ENCODE measurements around the gene PAM.
A peak's percentile ranks its signal among the peaks of the same experiment; 100 is the strongest.

PAM gene

DNA sequence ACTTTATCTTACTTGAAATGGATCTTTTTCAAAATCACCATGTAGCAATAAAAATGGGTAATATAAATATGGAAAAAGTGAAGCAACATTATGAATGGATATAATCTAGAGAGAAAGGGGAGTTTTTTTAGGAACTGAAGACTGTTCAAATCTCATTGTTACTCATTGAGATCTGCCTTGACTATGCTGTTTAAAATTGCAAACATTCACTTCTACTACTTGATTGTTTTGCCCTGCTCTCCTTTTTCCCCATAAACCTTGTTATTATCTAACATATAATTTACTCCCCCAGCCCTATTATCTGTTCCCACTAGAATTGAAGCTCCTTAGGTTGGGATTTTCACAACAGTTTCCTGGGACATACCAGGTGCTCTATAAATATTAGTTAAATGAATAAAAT is 22.0 kb downstream of the PAM start:
- Histone ChIP-seq H3K27me3 (ENCODE audit: low read depth) (no peaks in the 10 kb centered on the region), H3K4me1 (no peaks in the 10 kb centered on the region; the same call in 1 of the 2 replicates), H3K4me3 (no peak overlapping the region), H3K9me3 (no peaks in the 10 kb centered on the region), H3K36me3 (replicated peaks) (no peaks in the 10 kb centered on the region)
- in situ Hi-C loops (cut with MboI; ENCODE audit: low sequenced_read_pairs), result no loop called here
- no peak for DNase-seq (ENCODE audit: low spot score in 2 of 2)

DNA sequence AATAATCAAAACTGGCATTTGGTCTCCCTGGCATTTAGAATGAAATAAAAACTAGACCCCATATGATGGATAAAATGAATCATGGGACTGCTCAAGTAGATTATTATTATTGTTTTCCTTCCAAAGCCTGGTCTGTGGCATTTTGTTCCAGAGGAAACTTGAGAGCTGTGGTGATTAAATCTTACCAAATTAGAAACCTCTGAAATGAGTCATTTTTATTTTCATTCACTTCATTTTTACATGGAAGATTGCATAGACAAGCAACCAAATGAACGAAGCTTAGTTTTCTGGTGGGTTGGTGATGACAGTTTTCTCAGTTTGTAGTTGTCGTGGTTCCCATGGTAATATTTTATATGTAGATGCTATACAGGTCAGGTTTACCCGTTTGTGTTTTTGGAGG is 23.4 kb downstream of the PAM start:
- H3K36me3 ChIP-seq (replicated peaks), result no peaks in the 10 kb centered on the region
- H3K27me3 ChIP-seq (ENCODE audit: low read depth), result no peaks in the 10 kb centered on the region
- no peaks in the 10 kb centered on the region for H3K9me3 ChIP-seq
- H3K4me1 ChIP-seq, result no peaks in the 10 kb centered on the region; the same call in 1 of the 2 replicates
- in situ Hi-C loops (cut with MboI; ENCODE audit: low sequenced_read_pairs), result no loop called here
- no peak for DNase-seq (ENCODE audit: low spot score in 2 of 2)
- no peak overlapping the region for H3K4me3 ChIP-seq

DNA sequence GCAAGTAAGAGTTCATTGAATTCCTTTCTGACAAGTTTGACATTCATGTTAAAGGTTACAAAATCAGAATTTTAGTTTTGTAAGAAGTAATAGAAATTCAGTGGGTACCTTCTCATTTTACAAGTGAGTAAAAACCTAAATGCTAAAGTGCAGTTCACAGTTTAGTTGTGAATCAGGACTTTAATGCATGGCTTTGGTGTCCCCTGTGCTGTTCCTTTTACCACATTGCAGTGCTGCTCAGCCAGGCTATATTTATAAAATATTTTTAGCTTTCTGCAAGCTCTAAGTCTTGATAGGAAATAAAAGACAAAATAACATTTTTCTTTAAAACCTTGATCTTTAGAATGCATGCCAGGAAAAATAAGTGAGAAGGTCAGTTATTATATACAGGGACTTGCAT is 26.3 kb downstream of the PAM start:
- Histone ChIP-seq H3K4me1 (no peaks in the 10 kb centered on the region; the same call in 1 of the 2 replicates), H3K27me3 (ENCODE audit: low read depth) (no peaks in the 10 kb centered on the region), H3K36me3 (replicated peaks) (no peaks in the 10 kb centered on the region), H3K4me3 (no peak overlapping the region), H3K9me3 (no peaks in the 10 kb centered on the region)
- in situ Hi-C loops (cut with MboI; ENCODE audit: low sequenced_read_pairs), result no loop called here
- DNase-seq (ENCODE audit: low spot score in 2 of 2), result no peak

DNA sequence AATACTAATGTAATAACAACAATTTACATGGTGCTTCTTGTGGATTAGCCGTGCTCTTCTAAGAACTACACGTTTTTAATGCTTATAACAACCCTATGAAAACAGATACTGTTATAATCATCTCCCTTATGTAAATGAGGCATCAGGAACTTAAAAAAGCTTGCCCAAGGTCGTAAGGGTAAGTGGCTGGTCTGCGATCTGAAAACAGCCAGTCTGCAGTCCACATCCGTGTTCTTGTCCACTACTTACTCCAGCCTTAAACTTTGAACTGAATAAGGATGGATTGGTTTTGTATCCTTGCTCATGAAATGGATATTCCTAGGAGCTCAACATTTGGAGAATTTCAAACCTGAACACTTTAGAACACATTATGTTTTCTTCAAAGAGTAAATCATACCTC is 26.7 kb downstream of the PAM start:
- Histone ChIP-seq H3K4me1 (no peaks in the 10 kb centered on the region), H3K9me3 (no peaks in the 10 kb centered on the region), H3K27me3 (ENCODE audit: low read depth) (no peaks in the 10 kb centered on the region), H3K36me3 (replicated peaks) (no peaks in the 10 kb centered on the region), H3K4me3 (no peak overlapping the region)
- DNase-seq (ENCODE audit: low spot score in 2 of 2), result no peak
- in situ Hi-C loops (cut with MboI; ENCODE audit: low sequenced_read_pairs), result no loop called here

DNA sequence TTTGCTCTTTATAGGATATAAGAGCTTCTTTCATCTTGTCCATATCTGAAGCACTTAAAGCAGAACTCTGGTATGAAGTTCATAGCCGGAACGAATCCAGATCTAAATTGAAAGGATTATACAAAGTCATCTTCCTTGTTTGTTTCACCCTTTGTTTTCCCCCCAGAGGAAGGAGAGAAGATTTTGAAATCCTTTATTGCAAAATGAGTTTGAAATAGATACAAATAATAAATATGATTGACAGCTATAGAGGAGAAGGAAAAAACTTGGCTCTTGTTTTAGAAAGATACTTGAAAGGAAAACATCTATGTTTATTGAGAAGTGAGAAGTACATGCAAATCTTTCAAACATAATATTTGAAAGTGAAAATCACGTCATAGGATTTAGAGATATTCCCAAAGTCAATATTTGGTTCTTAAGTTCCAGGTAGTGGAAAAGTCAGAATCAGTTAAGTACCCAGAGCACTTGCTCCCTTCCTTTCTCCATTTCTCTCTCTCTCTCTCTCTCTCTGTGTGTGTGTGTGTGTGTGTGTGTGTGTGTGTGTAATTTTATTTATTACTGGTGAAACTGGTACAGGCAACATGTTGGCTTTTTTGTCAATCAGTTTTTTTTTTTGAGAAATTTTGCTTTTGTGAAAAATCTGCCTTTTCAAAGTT is 27.2 kb downstream of the PAM start:
- in situ Hi-C loops (cut with MboI; ENCODE audit: low sequenced_read_pairs), result no loop called here
- no peaks in the 10 kb centered on the region for H3K9me3 ChIP-seq
- no peaks in the 10 kb centered on the region for H3K36me3 ChIP-seq (replicated peaks)
- no peak for DNase-seq (ENCODE audit: low spot score in 2 of 2)
- H3K4me1 ChIP-seq, result no peaks in the 10 kb centered on the region
- H3K4me3 ChIP-seq, result no peak overlapping the region
- no peaks in the 10 kb centered on the region for H3K27me3 ChIP-seq (ENCODE audit: low read depth)

DNA sequence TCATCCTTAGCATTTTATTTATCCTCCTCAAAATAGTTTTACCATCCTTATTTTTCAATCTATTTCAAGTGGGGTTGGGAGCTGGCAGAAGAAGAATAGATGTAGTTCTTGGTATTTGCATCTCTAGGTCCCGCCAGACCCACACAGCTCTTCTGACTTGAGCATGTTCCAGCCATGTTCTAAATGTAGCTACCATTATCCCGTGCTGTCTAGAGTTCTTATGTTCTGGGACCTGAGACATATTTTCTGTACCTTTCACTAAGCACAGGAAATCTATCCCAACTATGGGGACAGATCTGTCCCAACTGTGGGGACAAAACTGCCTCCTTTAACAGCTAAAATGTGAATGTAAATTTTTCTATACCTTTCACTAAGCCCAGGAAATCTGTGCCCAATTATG is 32.0 kb downstream of the PAM start:
- no peaks in the 10 kb centered on the region for H3K36me3 ChIP-seq (replicated peaks)
- no peaks in the 10 kb centered on the region for H3K9me3 ChIP-seq
- H3K27me3 ChIP-seq (ENCODE audit: low read depth), result no peaks in the 10 kb centered on the region
- no peak overlapping the region for H3K4me3 ChIP-seq
- no peaks in the 10 kb centered on the region; the same call in none of the 2 replicates for H3K4me1 ChIP-seq
- DNase-seq (ENCODE audit: low spot score in 2 of 2), result no peak
- in situ Hi-C loops (cut with MboI; ENCODE audit: low sequenced_read_pairs), result no loop called here

DNA sequence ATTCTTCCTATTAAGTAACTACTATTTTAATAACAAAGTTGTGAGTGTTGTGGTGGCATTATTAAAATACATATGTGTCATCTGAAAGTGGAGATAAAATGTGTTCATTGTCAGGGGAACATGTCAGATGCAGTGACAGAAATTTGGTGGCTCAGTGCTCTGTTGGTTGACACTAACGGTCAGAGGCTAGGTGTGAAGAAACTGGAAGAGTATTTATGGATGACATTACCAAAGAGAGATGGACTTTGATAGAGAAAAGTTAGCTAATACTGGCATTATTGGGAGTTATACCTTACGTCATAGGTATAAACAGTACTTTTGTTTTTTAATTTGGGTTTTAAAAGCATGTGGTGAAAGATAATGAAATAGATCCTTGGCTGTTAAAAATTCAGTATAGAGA is 33.7 kb downstream of the PAM start:
- Histone ChIP-seq H3K9me3 (no peaks in the 10 kb centered on the region), H3K36me3 (replicated peaks) (no peaks in the 10 kb centered on the region), H3K4me1 (no peaks in the 10 kb centered on the region; the same call in none of the 2 replicates), H3K27me3 (ENCODE audit: low read depth) (no peaks in the 10 kb centered on the region), H3K4me3 (no peak overlapping the region)
- no peak for DNase-seq (ENCODE audit: low spot score in 2 of 2)
- in situ Hi-C loops (cut with MboI; ENCODE audit: low sequenced_read_pairs), result no loop called here

DNA sequence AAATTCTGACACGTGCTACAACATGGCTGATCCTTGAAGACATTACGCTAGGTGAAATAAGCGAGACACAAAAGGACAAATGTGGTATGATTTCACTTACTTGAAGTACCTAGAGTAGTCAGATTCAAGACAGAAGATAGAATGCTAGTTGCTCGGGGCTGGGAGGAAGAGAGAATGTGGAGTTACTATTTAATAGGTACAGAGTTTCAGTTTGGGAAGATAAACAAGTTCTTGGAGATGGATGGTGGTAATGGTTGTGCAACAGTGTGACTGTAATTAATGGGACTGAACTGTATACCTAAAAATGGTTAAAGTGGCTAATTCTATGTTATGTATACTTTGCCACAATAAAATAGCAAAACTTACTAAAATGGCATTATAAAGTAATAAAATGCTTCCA is 34.4 kb downstream of the PAM start:
- Histone ChIP-seq H3K4me3 (no peak overlapping the region), H3K9me3 (no peaks in the 10 kb centered on the region), H3K27me3 (ENCODE audit: low read depth) (no peaks in the 10 kb centered on the region), H3K4me1 (peaks cover 2% of the 10 kb centered on the region), H3K36me3 (replicated peaks) (no peaks in the 10 kb centered on the region)
- no peak for DNase-seq (ENCODE audit: low spot score in 2 of 2)
- in situ Hi-C loops (cut with MboI; ENCODE audit: low sequenced_read_pairs), result no loop called here

DNA sequence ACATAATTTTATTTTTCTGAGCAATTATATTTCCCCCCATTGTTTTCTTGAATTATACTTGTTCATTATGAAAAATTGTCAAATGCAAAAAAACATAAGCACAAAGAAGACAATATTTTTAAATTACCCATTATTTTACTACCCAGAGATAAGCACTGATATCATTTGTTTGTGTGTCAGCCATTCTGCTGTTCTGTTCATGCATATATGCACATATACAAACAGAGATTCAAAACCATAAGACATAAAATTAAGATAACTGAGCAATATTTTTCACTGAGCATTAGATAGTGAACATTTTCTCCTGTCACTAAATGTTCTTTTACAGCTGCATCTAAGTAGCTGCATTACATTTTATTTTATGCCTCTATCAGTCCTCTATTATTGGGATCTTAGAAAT is 35.6 kb downstream of the PAM start:
- H3K4me3 ChIP-seq, result no peak overlapping the region
- no peaks in the 10 kb centered on the region for H3K9me3 ChIP-seq
- no peaks in the 10 kb centered on the region for H3K36me3 ChIP-seq (replicated peaks)
- no peaks in the 10 kb centered on the region for H3K27me3 ChIP-seq (ENCODE audit: low read depth)
- peaks cover 6% of the 10 kb centered on the region for H3K4me1 ChIP-seq
- DNase-seq (ENCODE audit: low spot score in 2 of 2), result no peak
- in situ Hi-C loops (cut with MboI; ENCODE audit: low sequenced_read_pairs), result no loop called here

DNA sequence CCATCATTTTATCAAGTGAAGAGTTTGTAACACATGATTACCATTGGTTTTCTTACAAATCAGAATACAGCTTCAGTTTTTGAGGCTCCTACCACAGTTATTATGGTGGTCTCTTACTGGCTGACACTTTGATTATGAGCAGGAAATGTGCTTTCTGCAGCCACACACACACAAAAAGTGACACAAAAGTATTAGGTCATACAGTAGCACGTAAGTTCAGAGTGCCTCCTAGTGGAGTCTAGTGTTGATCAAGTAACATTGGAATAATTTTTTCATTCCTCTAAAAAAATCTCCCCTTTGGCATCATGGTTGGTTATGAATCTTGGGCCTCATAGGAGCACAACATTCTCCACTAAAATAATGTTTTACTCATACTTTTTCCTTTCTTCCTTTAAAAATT is 37.6 kb downstream of the PAM start:
- Histone ChIP-seq H3K4me1 (peaks cover 18% of the 10 kb centered on the region), H3K9me3 (no peaks in the 10 kb centered on the region), H3K27me3 (ENCODE audit: low read depth) (no peaks in the 10 kb centered on the region), H3K4me3 (no peak overlapping the region), H3K36me3 (replicated peaks) (no peaks in the 10 kb centered on the region)
- no peak for DNase-seq (ENCODE audit: low spot score in 2 of 2)
- in situ Hi-C loops (cut with MboI; ENCODE audit: low sequenced_read_pairs), result no loop called here

DNA sequence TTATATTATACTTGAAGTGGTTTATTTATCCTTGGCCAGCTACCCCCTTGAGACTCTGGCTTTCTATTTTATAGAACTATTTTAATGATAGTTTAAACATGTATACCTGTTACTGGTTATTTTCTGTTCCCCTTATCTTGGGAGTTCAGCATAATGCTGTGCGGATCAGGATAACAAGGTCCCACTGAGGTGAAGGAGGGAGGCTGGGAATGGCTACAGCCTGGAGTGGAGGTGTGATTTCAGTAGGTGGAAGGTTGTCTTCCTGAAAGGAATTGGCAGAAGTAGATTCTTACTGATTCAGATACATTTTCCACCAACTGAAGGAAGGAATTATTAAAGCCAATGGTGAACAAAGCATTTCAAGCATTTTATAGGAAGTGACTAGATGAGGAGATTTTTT is 38.9 kb downstream of the PAM start:
- no peak for DNase-seq (ENCODE audit: low spot score in 2 of 2)
- no peaks in the 10 kb centered on the region for H3K36me3 ChIP-seq (replicated peaks)
- in situ Hi-C loops (cut with MboI; ENCODE audit: low sequenced_read_pairs), result no loop called here
- H3K4me3 ChIP-seq, result no peak overlapping the region
- H3K27me3 ChIP-seq (ENCODE audit: low read depth), result no peaks in the 10 kb centered on the region
- H3K4me1 ChIP-seq, result peaks cover 18% of the 10 kb centered on the region
- H3K9me3 ChIP-seq, result no peaks in the 10 kb centered on the region

DNA sequence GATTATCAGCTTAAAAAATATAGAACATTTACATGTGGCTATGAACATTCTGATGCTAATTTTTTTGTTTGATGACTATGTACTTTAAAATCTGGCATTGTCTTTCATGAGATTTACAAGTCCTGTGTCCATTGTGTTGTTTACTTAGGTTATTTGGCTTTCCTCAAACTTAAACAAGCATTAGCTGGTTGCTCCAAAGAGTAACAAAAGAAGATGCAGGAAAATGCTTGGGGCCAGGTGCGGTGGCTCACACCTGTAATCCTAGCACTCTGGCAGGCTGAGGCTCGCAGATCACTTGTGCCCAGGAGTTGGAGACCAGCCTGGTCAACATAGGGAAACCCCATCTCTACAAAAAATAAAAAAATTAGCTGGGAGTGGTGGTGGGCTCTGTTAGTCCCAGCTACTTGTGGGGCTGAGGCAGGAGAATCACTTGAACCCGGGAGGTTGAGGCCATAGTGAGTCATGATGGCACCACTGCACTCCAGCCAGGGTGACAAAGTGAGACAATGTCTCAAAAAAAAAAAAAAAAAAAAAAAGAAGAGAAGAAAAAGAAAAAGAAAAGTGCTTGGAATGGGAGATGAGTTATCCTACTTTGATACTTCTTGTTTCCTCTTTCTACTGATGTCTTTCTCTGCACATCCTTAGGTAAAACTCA is 39.7 kb downstream of the PAM start:
- DNase-seq (ENCODE audit: low spot score in 2 of 2), result peak; percentile 34 to 38
- no peaks in the 10 kb centered on the region for H3K27me3 ChIP-seq (ENCODE audit: low read depth)
- H3K36me3 ChIP-seq (replicated peaks), result no peaks in the 10 kb centered on the region
- in situ Hi-C loops (cut with MboI; ENCODE audit: low sequenced_read_pairs), result no loop called here
- no peak overlapping the region for H3K4me3 ChIP-seq
- peaks cover 18% of the 10 kb centered on the region for H3K4me1 ChIP-seq
- H3K9me3 ChIP-seq, result no peaks in the 10 kb centered on the region

DNA sequence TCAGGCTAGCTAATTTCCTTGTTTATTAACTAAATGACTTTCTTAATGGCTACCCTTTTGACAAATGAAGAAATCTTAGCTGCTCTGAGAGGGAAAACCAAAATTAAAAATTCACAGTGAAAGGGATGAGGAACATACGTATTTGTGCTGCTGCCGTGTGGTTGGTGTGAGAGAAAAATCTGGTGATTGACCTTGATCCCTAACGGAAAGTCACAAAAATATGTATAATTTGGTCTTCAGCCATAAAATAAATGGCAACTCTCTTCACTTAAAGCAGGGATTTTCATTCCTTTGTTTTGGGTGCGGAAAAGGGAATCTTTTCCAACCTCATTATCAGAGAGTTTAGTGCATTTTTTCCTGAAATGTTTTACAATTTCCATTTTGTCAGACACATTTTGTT is 40.4 kb downstream of the PAM start:
- H3K4me1 ChIP-seq, result peaks cover 18% of the 10 kb centered on the region
- H3K4me3 ChIP-seq, result no peak overlapping the region
- in situ Hi-C loops (cut with MboI; ENCODE audit: low sequenced_read_pairs), result no loop called here
- no peaks in the 10 kb centered on the region for H3K36me3 ChIP-seq (replicated peaks)
- no peaks in the 10 kb centered on the region for H3K9me3 ChIP-seq
- H3K27me3 ChIP-seq (ENCODE audit: low read depth), result no peaks in the 10 kb centered on the region
- no peak for DNase-seq (ENCODE audit: low spot score in 2 of 2)

DNA sequence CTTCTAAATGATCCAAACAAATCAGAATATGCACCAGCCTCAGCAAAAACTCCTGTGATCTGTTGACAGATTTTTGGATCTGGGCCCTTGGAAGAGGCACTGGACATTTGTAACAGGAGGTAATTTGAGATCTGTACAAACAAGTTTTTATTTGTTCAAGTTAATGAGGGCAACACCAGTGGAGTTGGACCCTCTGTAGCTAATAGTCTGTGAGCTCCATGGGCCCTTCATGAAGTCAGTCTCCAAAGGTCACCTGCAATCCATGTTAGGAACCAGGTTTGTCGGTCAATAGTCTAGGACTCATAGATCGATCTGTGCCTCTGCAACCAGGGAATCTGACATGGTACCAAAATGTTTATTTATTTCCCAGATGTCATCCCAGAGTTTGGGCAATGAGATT is 40.9 kb downstream of the PAM start:
- Histone ChIP-seq H3K4me1 (peaks cover 18% of the 10 kb centered on the region), H3K36me3 (replicated peaks) (no peaks in the 10 kb centered on the region), H3K27me3 (ENCODE audit: low read depth) (no peaks in the 10 kb centered on the region), H3K9me3 (no peaks in the 10 kb centered on the region), H3K4me3 (no peak overlapping the region)
- in situ Hi-C loops (cut with MboI; ENCODE audit: low sequenced_read_pairs), result no loop called here
- no peak for DNase-seq (ENCODE audit: low spot score in 2 of 2)

DNA sequence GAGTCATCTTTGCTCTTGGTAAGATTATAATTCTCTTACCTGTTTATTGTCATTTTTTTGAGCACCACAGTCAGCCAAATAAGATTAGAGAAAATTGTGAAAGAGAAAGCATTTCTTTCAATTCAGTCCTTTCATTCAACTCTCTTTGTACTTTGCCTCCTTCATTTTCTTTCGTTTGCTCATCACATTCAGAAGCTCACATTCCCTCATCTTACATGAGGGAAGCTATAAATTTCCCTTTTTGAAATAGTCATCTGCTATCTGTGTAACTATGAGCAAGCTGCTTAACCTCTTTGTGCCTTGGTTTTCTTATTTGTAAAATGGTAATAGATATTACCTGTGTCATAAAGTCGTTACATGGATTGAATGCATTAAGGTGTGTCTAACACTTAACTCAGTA is 41.4 kb downstream of the PAM start:
- no peaks in the 10 kb centered on the region for H3K27me3 ChIP-seq (ENCODE audit: low read depth)
- no peaks in the 10 kb centered on the region for H3K36me3 ChIP-seq (replicated peaks)
- no peak for DNase-seq (ENCODE audit: low spot score in 2 of 2)
- in situ Hi-C loops (cut with MboI; ENCODE audit: low sequenced_read_pairs), result no loop called here
- H3K9me3 ChIP-seq, result no peaks in the 10 kb centered on the region
- H3K4me1 ChIP-seq, result peaks cover 18% of the 10 kb centered on the region
- H3K4me3 ChIP-seq, result no peak overlapping the region

Data from HAP-1 (cell line).